Left lung (tissue), 10 donors: Measurements from ENCODE around the gene FZD8. TPM values are rescaled to one million over a fixed set of nuclear protein-coding genes. Genes with fewer than 3 reads are reported as not detected.

ENCODE experiments used
- ATAC-seq: fragments of 200-7000 bp; cut with Tn5 transposase; one replicate; pipeline ENCODE4 v1.9.1; 2020; ENCODE audit warnings: moderate library complexity
- DNase-seq, 4 donors: peaks; one replicate each; pipeline ENCODE4 v3.0.0-alpha.2; 2013 to 2020
- H3K27ac ChIP-seq, 2 donors: fragments of 200-600 bp; sonication (generic) in 1 of 2; one replicate each; pipeline versions ENCODE4 v1.5.0 to v1.8.0; 2020 to 2021
- H3K27me3 ChIP-seq, 2 donors: fragments of 200-600 bp; sonication (generic) in 1 of 2; one replicate each; pipeline versions ENCODE4 v1.5.0 to v1.8.0; 2020 to 2021
- H3K36me3 ChIP-seq, 2 donors: fragments of 200-600 bp; sonication (generic) in 1 of 2; one replicate each; pipeline versions ENCODE4 v1.5.0 to v1.8.0; 2020 to 2021
- H3K4me1 ChIP-seq, 2 donors: fragments of 200-600 bp; one replicate each; pipeline ENCODE4 v1.8.0; 2021
- H3K4me3 ChIP-seq, 2 donors: fragments of 200-600 bp; sonication (generic) in 1 of 2; one replicate each; pipeline versions ENCODE4 v1.5.0 to v1.8.0; 2020 to 2021; ENCODE audit warnings: mild to moderate bottlenecking in 1 of 2
- H3K9me3 ChIP-seq, 2 donors: fragments of 200-600 bp; sonication (generic) in 1 of 2; one replicate each; pipeline versions ENCODE4 v1.5.0 to v1.8.0; 2020 to 2021
- intact Hi-C, 2 donors: fragments of 100-400 bp; cut with DNase I; formaldehyde crosslinking; loops; one replicate each; pipeline versions ENCODE4 v1.11.2 to v1.14.2; 2022
- polyA plus RNA-seq, 6 donors: library from polyadenylated mRNA; unstranded; fragments of 120-200 nt; gene quantifications; one replicate each; pipeline ENCODE4 v1.2.1, GENCODE V29; 2013; ENCODE audit not compliant: insufficient read length in 6 of 6
- total RNA-seq, 2 donors: library from RNA; stranded (reverse); fragmentation: NEBNext Ultra II Directional; extraction: Animal tissue kit (Norgen Biotek cat#: 25700); gene quantifications; one replicate each; pipeline ENCODE4 v1.2.1, GENCODE V29; 2021
- TF ChIP-seq, protein P1 (sequence below), 2 donors: fragments of 200-600 bp; sonication (generic) in 1 of 2; IDR thresholded peaks; one replicate each; pipeline versions ENCODE4 v1.5.0 to v1.8.0; 2021; ENCODE audit warnings: antibody characterized with exemption in 2 of 2
- donor health status: DM: no; HTN: yes; CAD: no.
- donor health status: DM: no; HTN: no; CAD: no.

Gene FZD8
- total and polyA plus RNA-seq, 8 donors, result 1.9 to 16.4 (median 5.0) TPM

GRCh38 chr10:35667971-35668370 lies 25.9 kb upstream of the FZD8 start:
- DNase-seq (no peak), ATAC-seq (no peak)
- Histone ChIP-seq H3K4me3 (no peak overlapping the region), H3K4me1 (no peaks in the 10 kb centered on the region), H3K27me3 (no peaks in the 10 kb centered on the region), H3K27ac (no peak overlapping the region), H3K9me3 (no peaks in the 10 kb centered on the region), H3K36me3 (no peaks in the 10 kb centered on the region)
- TF ChIP-seq, protein P1, sequence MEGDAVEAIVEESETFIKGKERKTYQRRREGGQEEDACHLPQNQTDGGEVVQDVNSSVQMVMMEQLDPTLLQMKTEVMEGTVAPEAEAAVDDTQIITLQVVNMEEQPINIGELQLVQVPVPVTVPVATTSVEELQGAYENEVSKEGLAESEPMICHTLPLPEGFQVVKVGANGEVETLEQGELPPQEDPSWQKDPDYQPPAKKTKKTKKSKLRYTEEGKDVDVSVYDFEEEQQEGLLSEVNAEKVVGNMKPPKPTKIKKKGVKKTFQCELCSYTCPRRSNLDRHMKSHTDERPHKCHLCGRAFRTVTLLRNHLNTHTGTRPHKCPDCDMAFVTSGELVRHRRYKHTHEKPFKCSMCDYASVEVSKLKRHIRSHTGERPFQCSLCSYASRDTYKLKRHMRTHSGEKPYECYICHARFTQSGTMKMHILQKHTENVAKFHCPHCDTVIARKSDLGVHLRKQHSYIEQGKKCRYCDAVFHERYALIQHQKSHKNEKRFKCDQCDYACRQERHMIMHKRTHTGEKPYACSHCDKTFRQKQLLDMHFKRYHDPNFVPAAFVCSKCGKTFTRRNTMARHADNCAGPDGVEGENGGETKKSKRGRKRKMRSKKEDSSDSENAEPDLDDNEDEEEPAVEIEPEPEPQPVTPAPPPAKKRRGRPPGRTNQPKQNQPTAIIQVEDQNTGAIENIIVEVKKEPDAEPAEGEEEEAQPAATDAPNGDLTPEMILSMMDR (IDR thresholded peaks at IDR 0.05), result no peak
- intact Hi-C loops, result no loop called here

DNA sequence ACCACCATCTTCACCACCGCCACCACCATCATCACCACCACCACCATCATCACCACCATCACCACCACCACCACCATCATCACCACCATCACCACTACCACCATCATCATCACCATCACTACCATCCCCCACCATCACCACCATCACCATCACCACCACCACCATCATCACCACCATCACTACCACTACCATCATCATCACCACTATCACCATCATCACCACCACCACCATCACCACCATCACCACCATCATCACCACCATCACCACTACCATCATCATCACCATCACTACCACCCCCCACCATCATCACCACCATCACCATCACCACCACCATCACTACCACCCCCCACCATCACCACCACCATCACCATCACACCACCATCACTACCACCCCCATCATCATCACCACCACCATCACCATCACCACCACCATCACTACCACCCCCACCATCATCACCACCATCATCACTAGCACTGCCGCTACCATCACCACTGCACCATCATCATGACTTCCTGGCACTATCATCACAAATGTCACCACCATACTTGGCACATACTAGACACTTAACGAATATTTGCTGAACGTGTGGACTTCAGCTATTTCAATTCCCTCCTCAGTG lies 25.3 kb upstream of the FZD8 start:
- H3K27ac ChIP-seq, result no peak overlapping the region
- no peak for ATAC-seq
- H3K4me1 ChIP-seq, result no peaks in the 10 kb centered on the region
- TF ChIP-seq, protein P1 (IDR thresholded peaks at IDR 0.05), result no peak
- no peaks in the 10 kb centered on the region for H3K9me3 ChIP-seq
- DNase-seq, result no peak
- H3K36me3 ChIP-seq, result no peaks in the 10 kb centered on the region
- H3K4me3 ChIP-seq, result no peak overlapping the region
- intact Hi-C loops, result no loop called here
- H3K27me3 ChIP-seq, result no peaks in the 10 kb centered on the region

GRCh38 chr10:35661236-35661635 lies 19.1 kb upstream of the FZD8 start:
- Histone ChIP-seq H3K4me3 (no peak overlapping the region), H3K36me3 (no peaks in the 10 kb centered on the region), H3K27me3 (no peaks in the 10 kb centered on the region), H3K27ac (no peak overlapping the region), H3K4me1 (no peaks in the 10 kb centered on the region), H3K9me3 (no peaks in the 10 kb centered on the region)
- no peak for ATAC-seq
- TF ChIP-seq, protein P1 (IDR thresholded peaks at IDR 0.05), result no peak
- DNase-seq, result no peak
- intact Hi-C loops, result no loop called here

- H3K27me3 ChIP-seq, result no peaks in the 10 kb centered on the region
- no peaks in the 10 kb centered on the region for H3K36me3 ChIP-seq
- DNase-seq (no peak), ATAC-seq (no peak)
- H3K4me3 ChIP-seq, result no peak overlapping the region
- TF ChIP-seq, protein P1 (IDR thresholded peaks at IDR 0.05), result no peak
- no peaks in the 10 kb centered on the region for H3K9me3 ChIP-seq
- intact Hi-C loops, result no loop called here
- H3K27ac ChIP-seq, result no peak overlapping the region
- H3K4me1 ChIP-seq, result no peaks in the 10 kb centered on the region
These were observed 17.4 kb upstream of the FZD8 start for GRCh38 chr10:35659456-35659855.

DNA sequence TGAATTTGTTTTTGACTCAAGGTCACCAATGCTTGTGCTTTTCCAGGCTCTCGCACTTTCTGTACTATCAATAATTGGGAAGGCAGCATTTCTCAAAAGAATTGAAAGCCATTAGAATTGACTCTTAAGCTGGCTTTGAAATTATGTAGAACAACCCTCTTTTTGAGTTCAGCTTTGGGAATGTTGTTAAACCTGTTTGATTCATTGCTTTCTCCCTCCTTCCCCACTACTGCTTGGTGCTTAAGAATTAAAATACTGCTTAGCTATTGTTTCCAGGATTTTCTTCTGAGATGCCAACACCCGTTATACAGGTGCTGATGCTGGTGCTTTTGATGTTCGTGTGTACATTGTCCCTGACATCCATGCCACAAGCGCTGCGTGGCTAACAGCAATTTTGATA lies 15.5 kb upstream of the FZD8 start:
- Histone ChIP-seq H3K4me3 (no peak overlapping the region), H3K27me3 (no peaks in the 10 kb centered on the region), H3K27ac (no peak overlapping the region), H3K36me3 (no peaks in the 10 kb centered on the region), H3K9me3 (no peaks in the 10 kb centered on the region), H3K4me1 (no peaks in the 10 kb centered on the region)
- TF ChIP-seq, protein P1 (IDR thresholded peaks at IDR 0.05), result no peak
- intact Hi-C loops, result no loop called here
- DNase-seq (no peak), ATAC-seq (peak; percentile 40)
